GM23338 (cell line): ENCODE measurements around the gene VCL. TPM values are rescaled to one million over a fixed set of nuclear protein-coding genes. Genes with fewer than 3 reads are reported as not detected.

Source experiments
- ATAC-seq: fragments of 200-7000 bp; cut with Tn5 transposase; 3 replicates; pipeline ENCODE4 v1.9.1; 2020
- DNase-seq: peaks from one replicate; pipeline ENCODE4 v3.0.0-alpha.2; 2015; ENCODE audit warnings: low spot score
- H2AFZ ChIP-seq: fragments of 200-600 bp; sonication (generic); 2 replicates; pipeline ENCODE4 v1.8.0; 2016; ENCODE audit warnings: antibody characterized with exemption, mild to moderate bottlenecking, moderate library complexity
- H3F3A ChIP-seq: fragments of 200-600 bp; sonication (generic); replicated peaks from 2 replicates; pipeline ENCODE4 v1.8.0; 2017; ENCODE audit warnings: antibody characterized with exemption, mixed run types, low read depth
- H3K27ac ChIP-seq: fragments of 200-600 bp; sonication (generic); 2 replicates; pipeline ENCODE4 v1.6.1; 2016; ENCODE audit warnings: low read depth
- H3K27me3 ChIP-seq: fragments of 200-600 bp; sonication (generic); 2 replicates; pipeline ENCODE4 v1.8.0; 2016; ENCODE audit warnings: mild to moderate bottlenecking, mixed run types, moderate library complexity; ENCODE audit not compliant: insufficient read depth
- H3K36me3 ChIP-seq: fragments of 200-600 bp; sonication (generic); 2 replicates; pipeline ENCODE4 v1.8.0; 2016; ENCODE audit warnings: mild to moderate bottlenecking; ENCODE audit not compliant: insufficient read depth
- H3K4me1 ChIP-seq: fragments of 200-600 bp; sonication (generic); 2 replicates; pipeline ENCODE4 v1.8.0; 2016; ENCODE audit warnings: mild to moderate bottlenecking, moderate library complexity; ENCODE audit not compliant: insufficient read depth
- H3K4me2 ChIP-seq: fragments of 200-600 bp; sonication (generic); 2 replicates; pipeline ENCODE4 v1.7.1; 2017; ENCODE audit warnings: mixed run types
- H3K4me3 ChIP-seq: fragments of 200-600 bp; sonication (generic); 2 replicates; pipeline ENCODE4 v1.6.1; 2016; ENCODE audit warnings: mixed run types
- H3K79me2 ChIP-seq: fragments of 200-600 bp; sonication (generic); replicated peaks from 2 replicates; pipeline ENCODE4 v1.8.0; 2017; ENCODE audit warnings: mild to moderate bottlenecking; ENCODE audit not compliant: insufficient read depth
- H3K9me2 ChIP-seq: fragments of 200-600 bp; sonication (generic); 2 replicates; pipeline ENCODE4 v1.8.0; 2017; ENCODE audit not compliant: insufficient read depth
- H4K20me1 ChIP-seq: fragments of 200-600 bp; sonication (generic); replicated peaks from 2 replicates; pipeline ENCODE4 v1.8.0; 2017; ENCODE audit warnings: mild to moderate bottlenecking; ENCODE audit not compliant: insufficient read depth
- H3K27ac Mint-ChIP-seq: 2 replicates; pipeline ENCODE4 v1.8.0; 2020; ENCODE audit warnings: inconsistent platforms, mild to moderate bottlenecking, moderate library complexity, mixed read lengths
- H3K27me3 Mint-ChIP-seq: 3 replicates; pipeline ENCODE4 v1.8.0; 2022; ENCODE audit warnings: low read depth, mild to moderate bottlenecking, moderate library complexity, mixed read lengths, inconsistent platforms; ENCODE audit not compliant: insufficient read depth, poor library complexity
- H3K36me3 Mint-ChIP-seq: 3 replicates; pipeline ENCODE4 v1.8.0; 2021; ENCODE audit warnings: low read depth, mild to moderate bottlenecking, inconsistent platforms, moderate library complexity, mixed read lengths
- H3K4me1 Mint-ChIP-seq: 3 replicates; pipeline ENCODE4 v1.8.0; 2020; ENCODE audit warnings: mild to moderate bottlenecking, inconsistent platforms, mixed read lengths
- H3K4me3 Mint-ChIP-seq: 3 replicates; pipeline ENCODE4 v1.8.0; 2021; ENCODE audit warnings: moderate library complexity, mild to moderate bottlenecking, inconsistent platforms, mixed read lengths
- H3K9me3 Mint-ChIP-seq: 3 replicates; pipeline ENCODE4 v1.8.0; 2020; ENCODE audit warnings: moderate library complexity, mild to moderate bottlenecking, inconsistent platforms, mixed read lengths
- CREB1 ChIP-seq: fragments of 250-450 bp; sonication (Bioruptor Pico); IDR thresholded peaks from 2 replicates; pipeline ENCODE4 v1.5.0; 2020; ENCODE audit warnings: low read depth, mild to moderate bottlenecking, moderate library complexity
- EZH2 ChIP-seq: fragments of 200-600 bp; sonication (generic); IDR thresholded peaks from one replicate; pipeline ENCODE4 v1.8.0; 2017; ENCODE audit warnings: antibody characterized with exemption, mild to moderate bottlenecking, low read depth; ENCODE audit not compliant: unreplicated experiment
- EZH2phosphoT487 ChIP-seq: fragments of 200-600 bp; sonication (generic); IDR thresholded peaks from one replicate; pipeline ENCODE4 v1.8.1; 2018; ENCODE audit warnings: antibody characterized with exemption; ENCODE audit not compliant: unreplicated experiment
- JUNB ChIP-seq: IDR thresholded peaks from one replicate; pipeline ENCODE4 v1.6.1; 2016; ENCODE audit warnings: antibody characterized with exemption; ENCODE audit not compliant: unreplicated experiment
- NANOG ChIP-seq: IDR thresholded peaks from 2 replicates; pipeline ENCODE4 v1.6.1; 2016; ENCODE audit warnings: antibody characterized with exemption, borderline replicate concordance
- POLR2AphosphoS5 ChIP-seq: IDR thresholded peaks from 2 replicates; pipeline ENCODE4 v1.6.1; 2016; ENCODE audit warnings: antibody characterized with exemption, low read depth
- REST ChIP-seq: IDR thresholded peaks from one replicate; pipeline ENCODE4 v1.6.1; 2018; ENCODE audit warnings: antibody characterized with exemption; ENCODE audit not compliant: unreplicated experiment
- STAT1 ChIP-seq: IDR thresholded peaks from one replicate; pipeline ENCODE4 v1.6.1; 2016; ENCODE audit warnings: antibody characterized with exemption; ENCODE audit not compliant: unreplicated experiment
- ZNF114 ChIP-seq: fragments of 250-450 bp; sonication (Bioruptor Pico); IDR thresholded peaks from 2 replicates; pipeline ENCODE4 v1.5.0; 2020; ENCODE audit warnings: mild to moderate bottlenecking, moderate library complexity
- ZNF331 ChIP-seq: fragments of 250-450 bp; sonication (Bioruptor Pico); IDR thresholded peaks from 2 replicates; pipeline ENCODE4 v1.5.0; 2020; ENCODE audit warnings: low read depth, mild to moderate bottlenecking, moderate library complexity
- ZNF462 ChIP-seq: fragments of 250-450 bp; sonication (Bioruptor Pico); IDR thresholded peaks from 2 replicates; pipeline ENCODE4 v1.5.0; 2020; ENCODE audit warnings: mild to moderate bottlenecking, moderate library complexity
- polyA plus RNA-seq: library from polyadenylated mRNA; unstranded; fragments of >200 nt; fragmentation: Nextera tagmentation; extraction: Ambion mirVana; gene quantifications from 2 replicates; pipeline ENCODE4 v1.2.1, GENCODE V29; 2016
- total RNA-seq: library from RNA; depleted of rRNA; stranded (reverse); fragments of >200 nt; shearing (Covaris generic); gene quantifications from 2 replicates; pipeline ENCODE4 v1.2.3, GENCODE V29; 2014
- TF ChIP-seq, protein P1 (sequence below): IDR thresholded peaks from 2 replicates; pipeline ENCODE4 v1.6.1; 2016; ENCODE audit warnings: antibody characterized with exemption
- TF ChIP-seq, protein P2 (sequence below), 2 experiments: fragments of 200-600 bp in 1 of 2; sonication (generic) in 1 of 2; conservative IDR thresholded peaks; 2 replicates each; pipeline versions ENCODE4 v1.5.1 to v1.6.1; 2016 to 2017; ENCODE audit warnings: antibody characterized with exemption in 2 of 2, low read depth in 2 of 2, mild to moderate bottlenecking in 2 of 2, moderate library complexity in 1 of 2

The VCL gene
- total and polyA plus RNA-seq, 2 experiments from 2014 or later = 60.7 to 254 TPM

- Histone ChIP-seq H3K27ac (0 out of 2 replicates have a peak overlapping the region, but pooled peaks have one; percentile 2), H3F3A (0 out of 2 replicates have a peak, but pooled peaks cover 9% of the 10 kb centered on the region), H3K4me1 (peaks cover 53% of the 10 kb centered on the region), H3K9me2 (no peaks in the 10 kb centered on the region), H3K4me2 (no peak overlapping the region), H2AFZ (no peak overlapping the region), H3K4me3 (no peak overlapping the region), H3K36me3 (peaks cover 4% of the 10 kb centered on the region; the same call in 1 of the 2 replicates), H4K20me1 (peaks cover 13% of the 10 kb centered on the region; the same call in 1 of the 2 replicates), H3K79me2 (peaks cover 94% of the 10 kb centered on the region), H3K27me3 (no peaks in the 10 kb centered on the region)
- TF ChIP-seq NANOG (no peak), REST (no peak), POLR2AphosphoS5 (no peak), ZNF331 (CRISPR knock-in tag) (no peak), ZNF462 (CRISPR knock-in tag) (no peak), EZH2 (no peak), EZH2phosphoT487 (no peak), JUNB (no peak), CREB1 (no peak), STAT1 (no peak), ZNF114 (no peak)
- TF ChIP-seq, protein P1, sequence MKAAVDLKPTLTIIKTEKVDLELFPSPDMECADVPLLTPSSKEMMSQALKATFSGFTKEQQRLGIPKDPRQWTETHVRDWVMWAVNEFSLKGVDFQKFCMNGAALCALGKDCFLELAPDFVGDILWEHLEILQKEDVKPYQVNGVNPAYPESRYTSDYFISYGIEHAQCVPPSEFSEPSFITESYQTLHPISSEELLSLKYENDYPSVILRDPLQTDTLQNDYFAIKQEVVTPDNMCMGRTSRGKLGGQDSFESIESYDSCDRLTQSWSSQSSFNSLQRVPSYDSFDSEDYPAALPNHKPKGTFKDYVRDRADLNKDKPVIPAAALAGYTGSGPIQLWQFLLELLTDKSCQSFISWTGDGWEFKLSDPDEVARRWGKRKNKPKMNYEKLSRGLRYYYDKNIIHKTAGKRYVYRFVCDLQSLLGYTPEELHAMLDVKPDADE = no peak
- TF ChIP-seq, protein P2, sequence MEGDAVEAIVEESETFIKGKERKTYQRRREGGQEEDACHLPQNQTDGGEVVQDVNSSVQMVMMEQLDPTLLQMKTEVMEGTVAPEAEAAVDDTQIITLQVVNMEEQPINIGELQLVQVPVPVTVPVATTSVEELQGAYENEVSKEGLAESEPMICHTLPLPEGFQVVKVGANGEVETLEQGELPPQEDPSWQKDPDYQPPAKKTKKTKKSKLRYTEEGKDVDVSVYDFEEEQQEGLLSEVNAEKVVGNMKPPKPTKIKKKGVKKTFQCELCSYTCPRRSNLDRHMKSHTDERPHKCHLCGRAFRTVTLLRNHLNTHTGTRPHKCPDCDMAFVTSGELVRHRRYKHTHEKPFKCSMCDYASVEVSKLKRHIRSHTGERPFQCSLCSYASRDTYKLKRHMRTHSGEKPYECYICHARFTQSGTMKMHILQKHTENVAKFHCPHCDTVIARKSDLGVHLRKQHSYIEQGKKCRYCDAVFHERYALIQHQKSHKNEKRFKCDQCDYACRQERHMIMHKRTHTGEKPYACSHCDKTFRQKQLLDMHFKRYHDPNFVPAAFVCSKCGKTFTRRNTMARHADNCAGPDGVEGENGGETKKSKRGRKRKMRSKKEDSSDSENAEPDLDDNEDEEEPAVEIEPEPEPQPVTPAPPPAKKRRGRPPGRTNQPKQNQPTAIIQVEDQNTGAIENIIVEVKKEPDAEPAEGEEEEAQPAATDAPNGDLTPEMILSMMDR (conservative IDR thresholded peaks at IDR 0.05; ENCODE audit: low read depth in 2 of 2) = no peak
- Mint-ChIP-seq H3K9me3 (no peaks in the 10 kb centered on the region), H3K4me3 (no peak overlapping the region), H3K27ac (no peak overlapping the region), H3K36me3 (peaks cover 23% of the 10 kb centered on the region; the same call in 2 of the 3 replicates), H3K27me3 (no peaks in the 10 kb centered on the region), H3K4me1 (peaks cover 62% of the 10 kb centered on the region)
- DNase-seq (no peak), ATAC-seq (no peak)
Observed at GRCh38 chr10:74029943-74030342, 32.0 kb downstream of the VCL start.
